Left ventricle myocardium superior (tissue), 1 donor: ENCODE data around the gene SPAG5. TPM values are rescaled to one million over a fixed set of nuclear protein-coding genes. Genes with fewer than 3 reads are reported as not detected.

Experiments
- ATAC-seq: fragments of 200-7000 bp; cut with Tn5 transposase; one replicate; pipeline ENCODE4 v1.9.1; 2020; ENCODE audit warnings: mild to moderate bottlenecking, moderate library complexity
- DNase-seq: peaks from one replicate; pipeline ENCODE4 v3.0.0-alpha.2; 2020
- intact Hi-C: fragments of 100-400 bp; cut with micrococcal nuclease; formaldehyde crosslinking; loops from one replicate; pipeline ENCODE4 v1.11.0; 2022
- total RNA-seq: library from RNA; stranded (reverse); fragmentation: NEBNext Ultra II Directional; extraction: Animal tissue kit (Norgen Biotek cat#: 25700); gene quantifications from one replicate; pipeline ENCODE4 v1.2.1, GENCODE V29; 2021
- donor health status: DM: no; HTN: yes; CAD: no; lungs with severe emphysema.

The SPAG5 gene
- total RNA-seq, 1 donor from 2014 or later = 1.1 TPM

GRCh38 chr17:28532050-28532960 is 66.5 kb downstream of the SPAG5 start:
- ATAC-seq (no peak), DNase-seq (no peak)
- intact Hi-C loops = no loop called here

- ATAC-seq (no peak), DNase-seq (no peak)
- intact Hi-C loops = no loop called here
These were observed 67.9 kb downstream of the SPAG5 start for GRCh38 chr17:28530926-28531325.

GRCh38 chr17:28530250-28530649 is 68.6 kb downstream of the SPAG5 start:
- intact Hi-C loops = no loop called here

GRCh38 chr17:28529013-28529400 is 69.8 kb downstream of the SPAG5 start:
- intact Hi-C loops = no loop called here
- no peak for ATAC-seq

More at GRCh38 chr17:28530250-28530649, 68.6 kb downstream of the SPAG5 start:
- no peak for ATAC-seq
- DNase-seq = no peak

GRCh38 chr17:28528327-28529012 is 70.4 kb downstream of the SPAG5 start:
- ATAC-seq (no peak), DNase-seq (no peak)
- intact Hi-C loops = no loop called here

More at GRCh38 chr17:28529013-28529400, 69.8 kb downstream of the SPAG5 start:
- DNase-seq = no peak

- no peak for DNase-seq
- ATAC-seq = no peak
- intact Hi-C loops = no loop called here
These were observed 71.0 kb downstream of the SPAG5 start for GRCh38 chr17:28527859-28528258.

Other genes with a start within 250 kb of the SPAG5 start
- gene POLDIP2, start 241.5 kb downstream of the SPAG5 start, total RNA-seq = 157 TPM
- gene SEBOX, start 233.8 kb downstream of the SPAG5 start, total RNA-seq = not detected
- 38.1 TPM for gene VTN, start 228.7 kb downstream of the SPAG5 start, total RNA-seq
- 4.2 TPM for gene SARM1, start 227.3 kb downstream of the SPAG5 start, total RNA-seq
- 7.9 TPM for gene SLC46A1, start 192.8 kb downstream of the SPAG5 start, total RNA-seq
- gene SLC13A2, start 125.4 kb downstream of the SPAG5 start, total RNA-seq = not detected
- not detected for gene FOXN1, start 92.7 kb downstream of the SPAG5 start, total RNA-seq
- 22.2 TPM for gene UNC119, start 46.4 kb downstream of the SPAG5 start, total RNA-seq
- 45.0 TPM for gene PIGS, start 27.5 kb downstream of the SPAG5 start, total RNA-seq
- gene ALDOC, start 22.1 kb downstream of the SPAG5 start, total RNA-seq = 380 TPM
- 4.0 TPM for gene RSKR, start 15.2 kb upstream of the SPAG5 start, total RNA-seq
- gene BLTP2, start 46.1 kb upstream of the SPAG5 start, total RNA-seq = 73.8 TPM
- 30.7 TPM for gene SDF2, start 62.9 kb upstream of the SPAG5 start, total RNA-seq
- gene SUPT6H, start 63.2 kb upstream of the SPAG5 start, total RNA-seq = 46.0 TPM
- 0.89 TPM for gene PROCA1, start 112.9 kb upstream of the SPAG5 start, total RNA-seq
- gene RAB34, start 118.8 kb upstream of the SPAG5 start, total RNA-seq = 14.8 TPM
- gene RPL23A, start 121.0 kb upstream of the SPAG5 start, total RNA-seq = 918 TPM
- 2.6 TPM for gene TLCD1, start 127.2 kb upstream of the SPAG5 start, total RNA-seq
- gene NEK8, start 129.8 kb upstream of the SPAG5 start, total RNA-seq = 0.94 TPM
- 4.2 TPM for gene TRAF4, start 145.0 kb upstream of the SPAG5 start, total RNA-seq
- gene FAM222B, start 243.8 kb upstream of the SPAG5 start, total RNA-seq = 16.8 TPM